ENCODE results near the gene RPL13A.
A peak's percentile ranks its signal among the peaks of the same experiment; 100 is the strongest.
"Not testable (repeated sequence)": the region's sequence is repeated elsewhere in the genome, so short reads cannot be mapped to it uniquely, and the experiment has no call there.

The RPL13A gene

DNA sequence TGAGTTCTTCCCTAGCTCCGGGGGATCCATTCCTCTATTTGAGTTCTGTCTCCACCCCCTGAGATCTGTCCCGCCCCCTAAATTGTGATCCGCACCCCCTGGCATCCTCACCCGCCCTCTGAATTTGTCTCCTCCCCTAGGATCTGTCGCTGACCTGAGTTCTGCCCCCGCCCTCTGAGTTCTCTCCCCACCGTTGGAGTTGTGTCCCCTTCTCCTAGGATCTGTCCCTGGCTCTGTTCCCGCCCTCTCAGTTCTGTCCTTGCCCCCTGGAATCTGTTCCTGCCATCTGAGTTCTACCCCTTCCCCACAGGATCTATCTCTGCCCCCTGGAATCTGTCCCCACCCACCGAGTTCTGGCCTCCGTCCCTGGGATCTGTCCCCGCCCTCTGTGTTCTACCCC is 45.1 kb upstream of the RPL13A start:
- 0 out of 2 replicates have a peak overlapping the region, but pooled peaks have one; percentile 2 for H3K4me3 ChIP-seq (ENCODE audit: low read depth, low read length)

DNA sequence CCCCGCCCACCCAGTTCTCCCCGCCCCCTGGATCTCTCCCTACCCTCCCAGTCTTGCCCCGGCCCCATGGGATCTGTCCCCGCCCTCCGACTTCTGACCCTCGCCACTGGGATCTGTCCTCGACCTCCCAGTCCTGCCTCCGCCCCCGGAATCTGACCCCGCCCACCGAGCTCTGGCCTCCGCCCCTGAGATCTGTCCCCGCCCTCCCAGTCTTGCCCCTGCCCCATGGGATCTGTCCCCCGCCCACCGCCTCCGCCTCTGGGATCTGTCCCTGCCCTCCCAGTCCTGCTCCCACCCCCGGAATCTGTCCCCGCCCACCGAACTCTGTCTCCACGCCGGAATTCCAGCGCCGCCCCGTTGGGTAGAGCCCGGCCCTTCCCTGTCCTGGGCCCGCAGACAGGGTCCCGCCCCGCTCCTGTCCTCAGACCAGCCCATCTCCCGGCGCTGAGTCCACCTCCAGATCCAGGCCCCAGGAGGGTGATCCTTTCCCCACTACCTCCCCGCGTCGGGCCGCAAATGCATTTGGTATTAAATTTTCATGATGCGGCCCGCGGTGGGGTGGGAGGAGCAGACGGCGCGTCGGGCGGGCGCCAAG is 44.5 kb upstream of the RPL13A start:
- peak overlapping the region; percentile 57 for H3K4me3 ChIP-seq (ENCODE audit: low read depth, low read length)
- peak; percentile 76 for DNase-seq (ENCODE audit: low read depth)
- TF ChIP-seq, protein P1, sequence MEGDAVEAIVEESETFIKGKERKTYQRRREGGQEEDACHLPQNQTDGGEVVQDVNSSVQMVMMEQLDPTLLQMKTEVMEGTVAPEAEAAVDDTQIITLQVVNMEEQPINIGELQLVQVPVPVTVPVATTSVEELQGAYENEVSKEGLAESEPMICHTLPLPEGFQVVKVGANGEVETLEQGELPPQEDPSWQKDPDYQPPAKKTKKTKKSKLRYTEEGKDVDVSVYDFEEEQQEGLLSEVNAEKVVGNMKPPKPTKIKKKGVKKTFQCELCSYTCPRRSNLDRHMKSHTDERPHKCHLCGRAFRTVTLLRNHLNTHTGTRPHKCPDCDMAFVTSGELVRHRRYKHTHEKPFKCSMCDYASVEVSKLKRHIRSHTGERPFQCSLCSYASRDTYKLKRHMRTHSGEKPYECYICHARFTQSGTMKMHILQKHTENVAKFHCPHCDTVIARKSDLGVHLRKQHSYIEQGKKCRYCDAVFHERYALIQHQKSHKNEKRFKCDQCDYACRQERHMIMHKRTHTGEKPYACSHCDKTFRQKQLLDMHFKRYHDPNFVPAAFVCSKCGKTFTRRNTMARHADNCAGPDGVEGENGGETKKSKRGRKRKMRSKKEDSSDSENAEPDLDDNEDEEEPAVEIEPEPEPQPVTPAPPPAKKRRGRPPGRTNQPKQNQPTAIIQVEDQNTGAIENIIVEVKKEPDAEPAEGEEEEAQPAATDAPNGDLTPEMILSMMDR (IDR thresholded peaks at IDR 0.05; ENCODE audit: control insufficient read depth, extremely low read depth, insufficient read depth), result no peak

More for the DNA sequence above, 45.1 kb upstream of the RPL13A start:
- TF ChIP-seq, protein P1 (IDR thresholded peaks at IDR 0.05; ENCODE audit: control insufficient read depth, extremely low read depth, insufficient read depth), result no peak
- DNase-seq (ENCODE audit: low read depth), result no peak

DNA sequence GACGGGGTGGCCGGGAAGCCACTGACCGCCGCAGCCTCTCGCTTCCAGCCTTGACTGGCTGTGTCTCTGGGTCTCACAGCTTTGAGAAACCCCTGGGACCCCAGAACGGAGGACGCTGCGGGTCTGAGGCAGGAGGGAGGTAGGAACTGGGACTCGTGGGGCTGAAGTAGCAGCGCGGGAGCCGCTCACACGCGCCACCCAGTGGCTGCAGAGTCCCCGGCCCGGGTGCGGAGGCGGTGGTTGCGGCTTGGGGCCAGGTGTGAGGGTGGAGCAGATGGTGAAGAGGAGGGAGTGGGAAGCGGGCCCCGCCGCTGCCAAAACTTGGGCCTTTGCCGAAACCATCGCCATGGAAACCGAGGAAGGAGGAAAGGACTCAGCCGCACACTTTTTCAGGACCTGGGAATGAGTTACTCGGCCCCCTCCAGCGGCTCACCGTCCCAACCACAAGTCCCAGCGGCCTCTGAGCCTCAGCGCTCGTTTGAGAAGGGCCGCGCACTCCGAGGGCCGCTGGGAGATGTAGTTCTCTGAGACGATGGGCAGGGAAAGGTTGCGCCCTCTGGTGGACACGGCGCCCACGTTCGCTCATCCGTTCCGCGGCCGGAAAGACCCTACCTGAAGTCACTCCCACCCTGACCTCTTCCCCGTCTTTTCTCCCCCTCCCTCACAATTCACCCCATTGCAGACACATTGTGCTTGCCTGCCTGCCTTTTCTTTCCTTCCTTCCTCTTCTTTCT is 43.9 kb upstream of the RPL13A start:
- DNase-seq (ENCODE audit: low read depth), result peak; percentile 74
- peak overlapping the region; percentile 57 for H3K4me3 ChIP-seq (ENCODE audit: low read depth, low read length)
- TF ChIP-seq, protein P1 (IDR thresholded peaks at IDR 0.05; ENCODE audit: control insufficient read depth, extremely low read depth, insufficient read depth), result peak; percentile 94

DNA sequence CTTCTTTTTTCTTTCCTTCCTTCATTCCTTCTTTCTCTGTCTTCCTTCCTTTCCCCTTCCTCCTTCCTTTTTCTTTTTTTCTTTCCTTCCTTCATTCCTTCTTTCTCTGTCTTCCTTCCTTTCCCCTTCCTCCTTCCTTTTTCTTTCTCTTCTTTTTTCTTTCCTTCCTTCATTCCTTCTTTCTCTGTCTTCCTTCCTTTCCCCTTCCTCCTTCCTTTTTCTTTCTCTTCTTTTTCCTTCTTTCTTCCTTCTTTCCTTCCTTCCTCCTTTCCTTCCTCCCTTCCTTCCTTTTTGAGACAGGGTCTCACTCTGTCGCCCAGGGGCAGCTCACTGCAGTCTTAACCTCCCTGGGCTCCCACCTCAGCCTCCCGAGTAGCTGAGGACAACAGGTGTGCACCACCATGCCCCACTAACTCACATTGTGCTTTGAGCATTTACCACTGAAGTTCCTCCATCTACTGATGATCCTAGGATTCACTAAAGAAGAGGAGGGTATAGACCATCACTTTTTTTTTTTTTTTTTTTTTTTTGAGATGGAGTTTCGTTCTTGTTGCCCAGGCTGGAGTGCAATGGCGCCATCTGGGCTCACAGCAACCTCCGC is 43.2 kb upstream of the RPL13A start:
- DNase-seq (ENCODE audit: low read depth); H3K4me3 ChIP-seq (ENCODE audit: low read depth, low read length): not testable (repeated sequence)

DNA sequence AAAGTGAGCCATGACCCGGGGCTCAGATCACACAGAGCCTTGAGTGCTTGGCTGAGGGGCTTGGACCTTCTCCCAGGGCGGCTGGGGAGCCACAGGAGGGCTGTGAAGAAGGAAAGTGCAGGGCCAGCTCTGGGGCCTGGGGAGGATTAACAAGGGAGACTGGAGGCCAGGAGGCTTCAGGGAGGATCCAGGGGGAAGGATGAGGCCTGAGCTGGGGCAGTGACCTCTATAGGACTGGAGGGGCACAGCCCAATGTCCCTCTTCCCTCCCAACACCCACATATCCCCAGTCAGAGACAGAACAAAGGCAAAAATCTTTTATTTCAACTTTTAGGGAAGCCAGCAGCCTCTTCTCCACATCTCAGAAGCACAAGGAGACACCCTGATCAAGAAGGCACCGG is 41.4 kb upstream of the RPL13A start:
- no peak for DNase-seq (ENCODE audit: low read depth)
- H3K4me3 ChIP-seq (ENCODE audit: low read depth, low read length), result no peak overlapping the region
- TF ChIP-seq, protein P1 (IDR thresholded peaks at IDR 0.05; ENCODE audit: control insufficient read depth, extremely low read depth, insufficient read depth), result no peak

DNA sequence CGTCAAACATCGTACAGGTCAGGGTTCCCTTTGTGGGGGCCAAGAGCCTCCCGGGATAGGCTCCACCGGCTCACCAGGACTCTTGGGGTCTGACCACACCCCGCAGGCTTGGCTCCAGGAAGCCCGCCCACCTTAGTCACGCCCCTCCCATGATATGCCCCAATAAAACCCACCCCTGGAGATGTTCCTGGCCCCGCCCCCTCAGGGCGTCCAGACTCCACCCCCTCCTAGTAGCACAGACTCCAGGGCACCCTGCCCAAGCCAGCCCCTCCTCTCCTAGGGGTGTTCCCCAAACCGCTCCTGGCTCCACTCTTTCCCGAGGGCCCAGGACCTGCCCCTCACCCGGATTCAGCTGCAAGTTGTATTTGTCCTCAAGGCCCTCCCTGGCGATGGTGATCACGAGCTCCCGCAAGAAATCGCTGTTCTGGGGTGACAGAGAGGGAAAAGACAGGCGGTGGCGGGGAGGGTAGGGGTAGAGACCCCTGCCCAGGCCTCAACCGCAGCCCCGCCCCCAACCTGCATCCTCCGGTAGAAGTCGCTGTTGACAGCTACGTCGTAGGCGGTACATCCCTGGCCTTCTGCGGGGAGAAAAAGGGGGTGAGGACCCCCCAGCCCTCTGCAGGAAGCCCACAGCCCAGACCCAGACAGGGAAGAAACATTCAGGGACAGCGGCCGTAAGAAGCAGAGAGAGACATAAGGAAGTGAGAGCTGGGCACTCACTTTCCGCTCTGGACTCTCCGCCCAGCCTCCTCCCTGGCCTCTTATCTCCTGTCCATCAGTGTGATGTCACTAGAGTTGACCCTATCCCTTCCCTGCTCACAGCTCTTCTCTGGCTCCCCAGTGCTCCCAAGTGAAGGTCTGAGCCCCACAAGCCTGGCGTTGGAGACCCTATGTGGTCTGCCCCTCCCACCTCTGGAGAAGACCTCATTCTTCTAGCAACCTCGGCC is 39.6 kb upstream of the RPL13A start:
- TF ChIP-seq, protein P1 (IDR thresholded peaks at IDR 0.05; ENCODE audit: control insufficient read depth, extremely low read depth, insufficient read depth), result no peak
- DNase-seq (ENCODE audit: low read depth), result no peak
- no peak overlapping the region for H3K4me3 ChIP-seq (ENCODE audit: low read depth, low read length)

DNA sequence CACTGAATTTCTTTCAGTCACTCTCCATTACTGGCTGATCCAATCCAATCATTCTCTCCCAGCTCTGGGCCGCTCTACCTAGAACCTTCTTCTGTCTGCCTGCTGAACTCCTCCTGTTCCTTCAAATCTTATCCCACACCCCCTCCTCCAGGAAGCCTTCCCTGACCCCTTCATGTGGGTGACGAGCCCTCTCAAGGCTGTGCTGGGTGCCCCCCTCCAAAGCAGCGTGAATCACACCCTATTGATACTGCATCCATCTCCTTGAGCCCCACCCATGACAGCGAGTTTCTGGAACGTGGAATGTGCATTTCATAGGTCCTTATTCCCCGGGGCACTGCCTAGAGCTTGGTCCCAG is 39.0 kb upstream of the RPL13A start:
- DNase-seq (ENCODE audit: low read depth), result no peak
- no peak overlapping the region for H3K4me3 ChIP-seq (ENCODE audit: low read depth, low read length)
- TF ChIP-seq, protein P1 (IDR thresholded peaks at IDR 0.05; ENCODE audit: control insufficient read depth, extremely low read depth, insufficient read depth), result no peak

Measured in LNCaP clone FGC (cell line).